H1 (cell line): ENCODE measurements around the gene SLCO2A1. TPM values are rescaled to one million over a fixed set of nuclear protein-coding genes. Genes with fewer than 3 reads are reported as not detected.

ENCODE experiments used
- CTCF ChIA-PET: fragments of 300-600 bp; sonication (Branson Sonifier 250); formaldehyde crosslinking; loops from one replicate; lab custom pipeline; 2021; ENCODE audit not compliant: partially characterized antibody; lab: Charles Lee
- POLR2A ChIA-PET: fragments of 300-600 bp; sonication (Branson Sonifier 250); formaldehyde crosslinking; loops from one replicate; lab custom pipeline; 2021; ENCODE audit warnings: inconsistent platforms; ENCODE audit not compliant: partially characterized antibody; lab: Charles Lee
- DNase-seq, 2 experiments: peaks; one replicate each; pipeline versions ENCODE4 v3.0.0 to v3.0.0-alpha.2; 2010 to 2022; ENCODE audit warnings: low spot score in 2 of 2, low read depth in 1 of 2, mixed read lengths in 1 of 2
- FAIRE-seq: peaks from 2 replicates; lab custom pipeline; 2011; peaks lifted over from hg19 to GRCh38; lab: Jason Lieb, UNC
- H2AFZ ChIP-seq: 2 replicates; pipeline ENCODE4 v1.8.1; 2012; ENCODE audit warnings: low read length, inconsistent platforms
- H2AK5ac ChIP-seq: 2 replicates; pipeline ENCODE4 v1.6.1; 2013; ENCODE audit warnings: low read depth, low read length
- H2BK120ac ChIP-seq: replicated peaks from 2 replicates; pipeline ENCODE3; 2013; ENCODE audit warnings: low read depth, low read length, inconsistent platforms
- H2BK12ac ChIP-seq: 2 replicates; pipeline ENCODE4 v1.6.1; 2013; ENCODE audit warnings: low read depth, low read length
- H2BK15ac ChIP-seq: 2 replicates; pipeline ENCODE4 v1.6.1; 2013; ENCODE audit warnings: low read length
- H2BK20ac ChIP-seq: 2 replicates; pipeline ENCODE4 v1.6.1; 2013; ENCODE audit warnings: low read length
- H2BK5ac ChIP-seq: 2 replicates; pipeline ENCODE4 v1.6.1; 2013; ENCODE audit warnings: low read depth, low read length
- H3K14ac ChIP-seq: 2 replicates; pipeline ENCODE4 v1.6.1; 2013; ENCODE audit warnings: inconsistent platforms; ENCODE audit not compliant: insufficient read length
- H3K18ac ChIP-seq: 2 replicates; pipeline ENCODE4 v1.6.1; 2013; ENCODE audit warnings: low read length; ENCODE audit errors: extremely low read depth
- H3K23ac ChIP-seq: 2 replicates; pipeline ENCODE4 v1.6.1; 2013; ENCODE audit warnings: inconsistent platforms; ENCODE audit not compliant: insufficient read length
- H3K23me2 ChIP-seq: 2 replicates; pipeline ENCODE4 v1.6.1; 2013; ENCODE audit warnings: low read depth, low read length
- H3K27ac ChIP-seq: 2 replicates; pipeline ENCODE4 v1.6.1; 2011; ENCODE audit warnings: low read depth, low read length, inconsistent platforms
- H3K27me3 ChIP-seq, 4 experiments: replicated peaks in 1 of 4; 1 replicate in 1 of 4; 2 replicates in 3 of 4; pipeline versions ENCODE4 v1.6.1 to v1.8.1; 2011 to 2013; ENCODE audit warnings: low read length in 3 of 4, mild to moderate bottlenecking in 3 of 4, inconsistent platforms in 2 of 4, mixed read lengths in 2 of 4, moderate library complexity in 1 of 4; ENCODE audit not compliant: control insufficient read depth in 3 of 4, insufficient read depth in 3 of 4; ENCODE audit errors: extremely low read depth in 1 of 4
- H3K36me3 ChIP-seq, 4 experiments: 2 replicates each; pipeline versions ENCODE4 v1.6.1 to v1.8.1; 2011 to 2013; ENCODE audit warnings: mild to moderate bottlenecking in 4 of 4, low read length in 3 of 4, moderate library complexity in 2 of 4, control low read depth in 1 of 4, inconsistent platforms in 1 of 4; ENCODE audit not compliant: insufficient read depth in 4 of 4, control insufficient read depth in 2 of 4
- H3K4ac ChIP-seq: replicated peaks from 2 replicates; pipeline ENCODE3; 2013; ENCODE audit warnings: low read length, low read depth, mixed read lengths, inconsistent platforms; ENCODE audit not compliant: insufficient read length
- H3K4me1 ChIP-seq, 4 experiments: replicated peaks in 1 of 4; 1 replicate in 1 of 4; 2 replicates in 3 of 4; pipeline versions ENCODE4 v1.6.1 to v1.8.1; 2011 to 2013; ENCODE audit warnings: low read length in 3 of 4, inconsistent platforms in 2 of 4, mixed read lengths in 1 of 4; ENCODE audit not compliant: insufficient read depth in 4 of 4, control insufficient read depth in 3 of 4
- H3K4me2 ChIP-seq, 2 experiments: 2 replicates each; pipeline versions ENCODE4 v1.6.1 to v1.8.1; 2011 to 2013; ENCODE audit warnings: low read depth in 2 of 2, low read length in 2 of 2, control low read depth in 1 of 2, inconsistent platforms in 1 of 2, mild to moderate bottlenecking in 1 of 2; ENCODE audit not compliant: insufficient read depth in 1 of 2
- H3K4me3 ChIP-seq, 4 experiments: fragments of 200-600, 300-600 bp in 1 of 4; sonication (generic), shearing (Covaris generic), sonication (Bioruptor Twin) in 1 of 4; 2 replicates each; pipeline versions ENCODE4 v1.5.1 to v1.8.1; 2011 to 2016; ENCODE audit warnings: low read length in 4 of 4, low read depth in 3 of 4, control low read depth in 2 of 4, inconsistent platforms in 2 of 4, mild to moderate bottlenecking in 2 of 4, mixed read lengths in 1 of 4, moderate library complexity in 1 of 4; ENCODE audit not compliant: insufficient read depth in 2 of 4; ENCODE audit errors: extremely low read depth in 1 of 4
- H3K56ac ChIP-seq: replicated peaks from 2 replicates; pipeline ENCODE3; 2013; ENCODE audit warnings: low read depth, mild to moderate bottlenecking, mixed read lengths, low read length, inconsistent platforms; ENCODE audit not compliant: insufficient read length
- H3K79me1 ChIP-seq: 2 replicates; pipeline ENCODE4 v1.6.1; 2013; ENCODE audit warnings: low read depth, low read length, control low read depth
- H3K79me2 ChIP-seq, 2 experiments: 2 replicates each; pipeline versions ENCODE4 v1.6.1 to v1.8.1; 2012 to 2013; ENCODE audit warnings: low read length in 2 of 2, mild to moderate bottlenecking in 2 of 2, inconsistent platforms in 1 of 2; ENCODE audit not compliant: insufficient read depth in 2 of 2, control insufficient read depth in 1 of 2
- H3K9ac ChIP-seq, 4 experiments: replicated peaks in 1 of 4; 1 replicate in 1 of 4; 2 replicates in 3 of 4; pipeline versions ENCODE4 v1.6.1 to v1.8.1; 2011 to 2013; ENCODE audit warnings: low read depth in 3 of 4, low read length in 3 of 4, control low read depth in 2 of 4, mild to moderate bottlenecking in 2 of 4, moderate library complexity in 2 of 4, inconsistent platforms in 1 of 4; ENCODE audit errors: extremely low read depth in 1 of 4
- H3K9me3 ChIP-seq, 2 experiments: 2 replicates each; pipeline versions ENCODE4 v1.6.1 to v1.8.1; 2012 to 2013; ENCODE audit warnings: mild to moderate bottlenecking in 2 of 2, moderate library complexity in 2 of 2, control low read depth in 1 of 2, inconsistent platforms in 1 of 2, low read depth in 1 of 2, low read length in 1 of 2, mixed read lengths in 1 of 2; ENCODE audit not compliant: insufficient read depth in 2 of 2
- H4K20me1 ChIP-seq, 2 experiments: replicated peaks in 1 of 2; 2 replicates each; pipeline versions ENCODE3 to v1.8.1; 2011 to 2013; ENCODE audit warnings: inconsistent platforms in 2 of 2, low read length in 2 of 2, mild to moderate bottlenecking in 1 of 2; ENCODE audit not compliant: insufficient read depth in 2 of 2, control insufficient read depth in 1 of 2
- H4K5ac ChIP-seq: 2 replicates; pipeline ENCODE4 v1.6.1; 2013; ENCODE audit warnings: low read length, low read depth, mixed read lengths, inconsistent platforms; ENCODE audit not compliant: insufficient read length
- H4K8ac ChIP-seq: 2 replicates; pipeline ENCODE4 v1.8.0; 2013; ENCODE audit warnings: mild to moderate bottlenecking, moderate library complexity, low read length, inconsistent platforms; ENCODE audit not compliant: insufficient read depth; ENCODE audit errors: extremely low read depth
- H4K91ac ChIP-seq: replicated peaks from 2 replicates; pipeline ENCODE3; 2013; ENCODE audit warnings: low read length, mixed read lengths, inconsistent platforms; ENCODE audit not compliant: insufficient read length
- BACH1 ChIP-seq: IDR thresholded peaks from 2 replicates; pipeline ENCODE4 v1.6.1; 2012; ENCODE audit warnings: low read length, improper control_type of control experiment
- CBX5 ChIP-seq: fragments of 300-800, 300-1000 bp; sonication (generic); IDR thresholded peaks from 2 replicates; pipeline ENCODE4 v1.7.1; 2016; ENCODE audit warnings: antibody characterized with exemption, low read length, low read depth
- CREB1 ChIP-seq: IDR thresholded peaks from 2 replicates; pipeline ENCODE4 v1.6.1; 2012; ENCODE audit warnings: inconsistent platforms
- FOSL1 ChIP-seq: IDR thresholded peaks from 2 replicates; pipeline ENCODE4 v1.6.1; 2011; ENCODE audit warnings: mild to moderate bottlenecking, low read depth, low read length, moderate library complexity; ENCODE audit not compliant: insufficient read depth
- KDM4A ChIP-seq: IDR thresholded peaks from one replicate; pipeline ENCODE4 v1.7.1; 2012; ENCODE audit warnings: low read depth, mild to moderate bottlenecking, moderate library complexity, low read length, inconsistent platforms; ENCODE audit not compliant: severe bottlenecking
- KDM5A ChIP-seq: fragments of 200-600 bp; IDR thresholded peaks from 2 replicates; pipeline ENCODE4 v1.7.1; 2012; ENCODE audit warnings: mild to moderate bottlenecking, low read length, inconsistent platforms, mixed read lengths
- RBBP5 ChIP-seq: IDR thresholded peaks from 2 replicates; pipeline ENCODE4 v1.7.1; 2012; ENCODE audit warnings: low read depth, mild to moderate bottlenecking, inconsistent platforms, low read length, moderate library complexity, borderline replicate concordance
- RNF2 ChIP-seq: fragments of 200-900, 300-1000 bp; sonication (generic); IDR thresholded peaks from 2 replicates; pipeline ENCODE4 v1.7.1; 2016; ENCODE audit warnings: borderline replicate concordance, low read depth, mild to moderate bottlenecking, antibody characterized with exemption, low read length; ENCODE audit not compliant: poor library complexity, severe bottlenecking; ENCODE audit errors: missing control alignments
- RXRA ChIP-seq: IDR thresholded peaks from 2 replicates; pipeline ENCODE4 v1.6.1; 2011; ENCODE audit warnings: low read depth, mild to moderate bottlenecking, low read length, moderate library complexity; ENCODE audit not compliant: insufficient read depth
- SP2 ChIP-seq: IDR thresholded peaks from 2 replicates; pipeline ENCODE4 v1.6.1; 2012; ENCODE audit warnings: mild to moderate bottlenecking, low read length, inconsistent platforms
- SUZ12 ChIP-seq: fragments of 200-600 bp; sonication (generic); IDR thresholded peaks from 2 replicates; pipeline ENCODE4 v1.6.1; 2012; ENCODE audit warnings: mild to moderate bottlenecking, inconsistent platforms, low read length, moderate library complexity, mixed read lengths
- ZNF274 ChIP-seq: IDR thresholded peaks from 2 replicates; pipeline ENCODE4 v1.7.0; 2012; ENCODE audit warnings: low read length, borderline replicate concordance; ENCODE audit errors: extremely low read depth
- WGBS, 2 experiments: shearing (Covaris generic) in 1 of 2; methylation state at CpG; one replicate each; pipeline versions ENCODE4 v1.1.6 to v1.1.7; 2013 to 2015; ENCODE audit warnings: low lambda C conversion rate in 2 of 2, mixed read lengths in 2 of 2, inconsistent platforms in 1 of 2, low coverage in 1 of 2, missing lambda C conversion rate in 1 of 2; ENCODE audit not compliant: insufficient replicate concordance in 2 of 2, insufficient coverage in 1 of 2, insufficient read length in 1 of 2; ENCODE audit errors: extremely low coverage in 1 of 2, missing lambda C conversion rate in 1 of 2; 5-methylcytosine and 5-hydroxymethylcytosine counted together
- polyA plus RNA-seq, 7 experiments: library from polyadenylated mRNA; depleted of rRNA in 3 of 7; stranded (reverse) in 5 of 7; unstranded in 2 of 7; fragments of >200 nt in 5 of 7; fragments of 200-250 nt in 2 of 7; gene quantifications; 1 replicate in 5 of 7; 2 replicates in 1 of 7; 4 replicates in 1 of 7; pipeline versions ENCODE4 v1.2.1 to v1.2.3, GENCODE V29; 2011 to 2013; ENCODE audit warnings: missing spikeins in 2 of 7, mixed read lengths in 2 of 7
- total RNA-seq: library from RNA; stranded (reverse); fragmentation: NEBNext Ultra II Directional; extraction: Animal tissue kit (Norgen Biotek cat#: 25700); gene quantifications from 2 replicates; pipeline ENCODE4 v1.2.1, GENCODE V29; 2021

The SLCO2A1 gene
- total and polyA plus RNA-seq, 2 of the 8 experiments (the other 6 are each of a cell fraction or from before 2014, with no cell fraction given): 1.1 to 2.3 TPM

- H3K79me2 ChIP-seq: no peaks in the 10 kb centered on the region
- H3K4ac ChIP-seq: no peak overlapping the region
- H3K4me1 ChIP-seq: peaks cover 0 to 6% (median 1%) of the 10 kb centered on the region in 4 experiments; a peak in 2 of 7 replicates
- no peak overlapping the region for H2BK15ac ChIP-seq
- no peak overlapping the region for H2BK5ac ChIP-seq
- DNase-seq (peak in 1 of 2 experiments; percentile 26), FAIRE-seq (no peak)
- ChIA-PET CTCF (interaction anchor here (1.2 kb wide), 1 partner anchor 52 kb away, joined by 4 read pairs; no protein-coding TSS in a partner anchor), POLR2A (interaction anchor here (1.9 kb wide), 1 partner anchor 13 kb away, joined by 4 read pairs; no protein-coding TSS in a partner anchor)
- no peaks in the 10 kb centered on the region for H3K9me3 ChIP-seq
- no peaks in the 10 kb centered on the region for H4K20me1 ChIP-seq
- no peak overlapping the region for H3K27ac ChIP-seq
- no peak overlapping the region for H2BK120ac ChIP-seq
- H4K91ac ChIP-seq: no peak overlapping the region
- H3K27me3 ChIP-seq: no peaks in the 10 kb centered on the region; a peak in 1 of 7 replicates
- WGBS, 2 experiments: 86% methylated on average over 7 of the region's 11 CpGs; no CpG with 5 or more reads in 1 of the 2 experiments
- H2AK5ac ChIP-seq: no peak overlapping the region
- no peak overlapping the region for H3K18ac ChIP-seq
- H2BK12ac ChIP-seq: no peak overlapping the region
- no peak overlapping the region for H3K56ac ChIP-seq
- no peaks in the 10 kb centered on the region; the same call in 1 of the 2 replicates for H3K79me1 ChIP-seq
- no peak overlapping the region for H4K8ac ChIP-seq
- H3K9ac ChIP-seq: no peak overlapping the region
- H4K5ac ChIP-seq: no peak overlapping the region
- H3K14ac ChIP-seq: no peak overlapping the region
- H2BK20ac ChIP-seq: no peak overlapping the region
- no peaks in the 10 kb centered on the region for H3K36me3 ChIP-seq
- H3K4me2 ChIP-seq: no peak overlapping the region
- no peak overlapping the region for H3K4me3 ChIP-seq
- no peak overlapping the region for H2AFZ ChIP-seq
- H3K23me2 ChIP-seq: no peaks in the 10 kb centered on the region
- H3K23ac ChIP-seq: no peak overlapping the region
- TF ChIP-seq FOSL1 (no peak), CREB1 (no peak), ZNF274 (no peak), SUZ12 (no peak), SP2 (no peak), KDM4A (no peak), RXRA (no peak), BACH1 (no peak), RBBP5 (no peak), KDM5A (no peak), CBX5 (no peak), RNF2 (no peak)
Observed at GRCh38 chr3:133884887-133885711, 144.6 kb downstream of the SLCO2A1 start.
